Kidney epithelial cell (primary cell): Measurements from ENCODE around the gene CNGA4. TPM values are rescaled to one million over a fixed set of nuclear protein-coding genes. Genes with fewer than 3 reads are reported as not detected.

ENCODE experiments used
- DNase-seq: peaks from one replicate; pipeline ENCODE4 v3.0.0-alpha.2; 2010; ENCODE audit warnings: low read depth
- H3K27me3 ChIP-seq: 2 replicates; pipeline ENCODE4 v1.6.0; 2011; ENCODE audit warnings: low read length; ENCODE audit not compliant: control insufficient read depth, insufficient read depth
- H3K36me3 ChIP-seq: 2 replicates; pipeline ENCODE4 v1.5.1; 2011; ENCODE audit warnings: low read length; ENCODE audit not compliant: control insufficient read depth, insufficient read depth
- H3K4me3 ChIP-seq: 2 replicates; pipeline ENCODE4 v1.5.1; 2011; ENCODE audit warnings: low read depth, mild to moderate bottlenecking, control low read depth, low read length
- total RNA-seq: library from RNA; depleted of rRNA; stranded (reverse); fragments of >200 nt; gene quantifications from 2 replicates; pipeline ENCODE4 v1.2.3, GENCODE V29; 2015
- TF ChIP-seq, protein P1 (sequence below): IDR thresholded peaks from 2 replicates; pipeline ENCODE4 v1.5.1; 2011; ENCODE audit warnings: mild to moderate bottlenecking, moderate library complexity, low read length, control low read depth, inconsistent platforms; ENCODE audit not compliant: insufficient read depth, poor library complexity, severe bottlenecking

CNGA4 gene
- total RNA-seq, 1 donor from 2014 or later = 0.54 TPM

DNA sequence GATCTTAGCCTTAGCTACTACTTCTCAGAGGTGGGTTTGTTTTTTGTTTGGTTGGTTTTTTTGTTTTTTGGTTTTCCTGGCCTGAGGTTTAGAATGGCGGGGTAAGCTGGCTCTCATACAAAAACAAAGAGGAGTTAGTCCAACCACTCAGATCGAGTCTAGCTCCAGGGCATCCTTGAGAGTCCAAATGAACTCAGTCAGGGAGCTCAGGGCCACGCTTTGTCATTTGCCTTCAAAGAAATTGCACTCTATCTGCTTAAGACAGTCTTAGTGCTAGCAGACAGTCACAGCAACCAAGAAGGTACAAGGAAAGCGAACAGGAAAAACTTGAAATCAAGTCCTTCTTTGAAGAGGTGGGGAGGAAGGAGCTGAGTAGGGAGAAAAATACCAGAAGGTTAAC lies 22.4 kb upstream of the CNGA4 start:
- Histone ChIP-seq H3K4me3 (no peak overlapping the region), H3K27me3 (no peaks in the 10 kb centered on the region), H3K36me3 (peaks cover 6% of the 10 kb centered on the region)
- DNase-seq = no peak
- TF ChIP-seq, protein P1, sequence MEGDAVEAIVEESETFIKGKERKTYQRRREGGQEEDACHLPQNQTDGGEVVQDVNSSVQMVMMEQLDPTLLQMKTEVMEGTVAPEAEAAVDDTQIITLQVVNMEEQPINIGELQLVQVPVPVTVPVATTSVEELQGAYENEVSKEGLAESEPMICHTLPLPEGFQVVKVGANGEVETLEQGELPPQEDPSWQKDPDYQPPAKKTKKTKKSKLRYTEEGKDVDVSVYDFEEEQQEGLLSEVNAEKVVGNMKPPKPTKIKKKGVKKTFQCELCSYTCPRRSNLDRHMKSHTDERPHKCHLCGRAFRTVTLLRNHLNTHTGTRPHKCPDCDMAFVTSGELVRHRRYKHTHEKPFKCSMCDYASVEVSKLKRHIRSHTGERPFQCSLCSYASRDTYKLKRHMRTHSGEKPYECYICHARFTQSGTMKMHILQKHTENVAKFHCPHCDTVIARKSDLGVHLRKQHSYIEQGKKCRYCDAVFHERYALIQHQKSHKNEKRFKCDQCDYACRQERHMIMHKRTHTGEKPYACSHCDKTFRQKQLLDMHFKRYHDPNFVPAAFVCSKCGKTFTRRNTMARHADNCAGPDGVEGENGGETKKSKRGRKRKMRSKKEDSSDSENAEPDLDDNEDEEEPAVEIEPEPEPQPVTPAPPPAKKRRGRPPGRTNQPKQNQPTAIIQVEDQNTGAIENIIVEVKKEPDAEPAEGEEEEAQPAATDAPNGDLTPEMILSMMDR = no peak

DNA sequence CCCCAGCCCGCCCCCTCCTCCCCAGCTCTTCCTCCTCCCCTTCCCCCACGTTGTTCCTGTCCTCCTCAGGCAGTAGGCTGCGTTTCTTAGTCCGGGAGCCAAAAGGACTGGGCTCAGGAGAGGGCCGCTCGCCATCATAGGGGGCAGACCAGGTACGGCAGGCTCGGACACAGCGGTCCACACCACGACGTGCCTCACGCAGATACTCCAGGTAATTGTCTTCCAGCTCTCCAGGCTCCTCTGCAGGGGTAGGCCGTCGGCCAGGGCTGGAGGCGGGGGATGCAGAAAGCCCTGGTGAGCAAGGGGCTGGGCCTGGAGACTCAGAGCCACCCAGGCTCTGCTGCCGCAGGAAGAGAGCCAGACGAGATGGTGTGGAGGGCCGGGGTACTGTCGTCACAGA lies 21.2 kb upstream of the CNGA4 start:
- H3K36me3 ChIP-seq = peaks cover 7% of the 10 kb centered on the region
- DNase-seq = no peak
- H3K4me3 ChIP-seq = no peak overlapping the region
- TF ChIP-seq, protein P1 = no peak
- H3K27me3 ChIP-seq = no peaks in the 10 kb centered on the region

DNA sequence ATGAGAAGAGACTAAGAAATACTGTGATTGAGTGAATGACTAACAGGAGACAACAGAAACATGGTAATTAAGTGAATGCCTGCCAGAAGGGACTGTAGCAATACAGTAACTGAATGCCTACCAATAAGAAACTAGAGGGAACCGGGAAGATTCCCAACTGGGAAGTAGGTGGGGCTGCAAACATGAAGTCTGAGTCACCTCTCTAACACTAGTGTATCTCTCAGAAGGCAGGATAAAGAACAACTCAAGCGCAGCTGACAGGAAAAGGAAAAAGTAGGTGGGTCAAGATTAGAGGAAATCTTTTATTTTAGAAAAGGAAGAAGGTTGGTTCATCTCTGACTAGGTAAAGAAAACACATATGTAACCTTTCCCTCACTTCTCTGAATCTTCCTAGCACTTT lies 19.5 kb upstream of the CNGA4 start:
- Histone ChIP-seq H3K4me3 (no peak overlapping the region), H3K36me3 (peaks cover 8% of the 10 kb centered on the region), H3K27me3 (no peaks in the 10 kb centered on the region)
- peak; percentile 56 for DNase-seq
- TF ChIP-seq, protein P1 = no peak

DNA sequence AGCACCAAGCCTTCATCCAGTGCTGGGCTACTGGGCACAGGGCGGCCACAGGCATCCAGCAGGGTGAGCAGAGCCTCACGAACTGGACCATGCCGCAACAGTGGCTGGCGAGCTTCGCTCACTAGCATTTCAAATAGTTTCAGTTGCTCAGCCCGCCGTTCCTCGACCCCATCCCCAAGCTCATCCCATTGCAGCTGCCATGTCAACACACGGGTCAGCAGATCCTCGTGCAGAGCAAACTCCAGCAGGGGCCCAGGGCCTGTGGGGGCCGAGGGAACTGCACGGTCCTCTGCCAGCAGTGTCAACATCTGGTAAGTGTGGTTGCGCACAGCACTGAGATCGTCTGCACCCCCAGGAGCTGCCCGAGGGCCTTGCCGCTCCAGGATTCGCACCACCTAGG lies 15.0 kb upstream of the CNGA4 start:
- no peaks in the 10 kb centered on the region for H3K27me3 ChIP-seq
- TF ChIP-seq, protein P1 = no peak
- H3K4me3 ChIP-seq = no peak overlapping the region
- peaks cover 3% of the 10 kb centered on the region for H3K36me3 ChIP-seq
- no peak for DNase-seq

DNA sequence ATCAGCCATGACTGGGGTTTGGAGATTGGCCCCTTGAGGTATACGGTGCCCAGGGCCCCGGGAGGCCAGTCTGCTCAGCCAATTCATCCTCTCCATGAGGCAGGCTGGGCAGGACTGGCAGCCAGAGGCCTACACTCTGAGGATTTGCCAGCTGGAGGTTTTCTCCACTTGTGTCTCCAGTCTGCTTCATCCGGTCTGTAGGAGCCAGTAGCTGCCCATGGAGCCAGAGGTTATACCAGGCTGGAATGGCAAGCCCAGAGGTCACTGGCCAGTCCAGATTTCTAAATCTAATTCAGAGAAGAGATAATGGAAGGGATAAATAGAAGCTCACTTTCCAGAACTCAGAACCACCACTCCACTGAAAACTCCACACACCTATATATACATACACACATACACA lies 14.5 kb upstream of the CNGA4 start:
- no peaks in the 10 kb centered on the region for H3K27me3 ChIP-seq
- DNase-seq = no peak
- peaks cover 3% of the 10 kb centered on the region for H3K36me3 ChIP-seq
- TF ChIP-seq, protein P1 = no peak
- H3K4me3 ChIP-seq = no peak overlapping the region

DNA sequence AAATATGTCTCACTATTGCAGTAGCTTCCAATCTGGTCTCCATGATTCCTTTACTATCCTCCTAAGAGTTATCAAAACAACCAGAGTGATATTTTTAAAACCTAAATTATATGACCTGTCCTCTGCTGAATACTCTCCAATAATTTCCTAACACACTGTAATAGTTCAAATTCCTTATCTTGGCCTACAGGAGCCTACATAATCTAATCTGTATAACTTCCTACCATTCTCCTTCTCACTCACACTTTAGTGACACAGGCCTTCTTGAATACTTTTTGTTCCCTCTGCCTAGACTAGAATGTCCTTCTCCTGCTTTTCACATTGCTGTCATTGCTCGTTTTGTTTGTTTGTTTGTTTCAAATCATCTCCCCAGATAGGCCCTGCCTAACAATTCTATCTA lies 13.9 kb upstream of the CNGA4 start:
- H3K27me3 ChIP-seq = no peaks in the 10 kb centered on the region
- TF ChIP-seq, protein P1 = no peak
- H3K4me3 ChIP-seq = no peak overlapping the region
- peaks cover 3% of the 10 kb centered on the region for H3K36me3 ChIP-seq
- DNase-seq = no peak
